ENCODE data around the gene SPRYD3.

The SPRYD3 gene

GRCh38 chr12:53122961-53123468 lies 43.8 kb upstream of the SPRYD3 start:
- ATAC-seq: no peak

GRCh38 chr12:53120685-53121525 lies 41.7 kb upstream of the SPRYD3 start:
- TF ChIP-seq PATZ1 (CRISPR knock-in tag; IDR thresholded peaks at IDR 0.05; ENCODE audit: borderline replicate concordance) (no peak), CSRNP3 (CRISPR knock-in tag; IDR thresholded peaks at IDR 0.05) (no peak), BACH2 (CRISPR knock-in tag; IDR thresholded peaks at IDR 0.05; ENCODE audit: borderline replicate concordance) (no peak), POU6F1 (CRISPR knock-in tag; IDR thresholded peaks at IDR 0.05; ENCODE audit: borderline replicate concordance, low read depth) (no peak), ZFP3 (CRISPR knock-in tag; IDR thresholded peaks at IDR 0.05) (no peak), ZNF70 (CRISPR knock-in tag; IDR thresholded peaks at IDR 0.05) (no peak), SNAI2 (CRISPR knock-in tag; IDR thresholded peaks at IDR 0.05) (no peak), TSHZ2 (CRISPR knock-in tag; IDR thresholded peaks at IDR 0.05) (no peak), ZFP30 (CRISPR knock-in tag; IDR thresholded peaks at IDR 0.05) (no peak), ZNF8 (CRISPR knock-in tag; IDR thresholded peaks at IDR 0.05) (no peak), GLIS3 (CRISPR knock-in tag; IDR thresholded peaks at IDR 0.05) (no peak), CSDC2 (CRISPR knock-in tag; IDR thresholded peaks at IDR 0.05) (no peak)
- ATAC-seq: no peak

More at GRCh38 chr12:53122961-53123468, 43.8 kb upstream of the SPRYD3 start:
- TF ChIP-seq OSR1 (CRISPR knock-in tag; IDR thresholded peaks at IDR 0.05): no peak
- TF ChIP-seq CSDC2 (CRISPR knock-in tag; IDR thresholded peaks at IDR 0.05): no peak
- TF ChIP-seq ISL1 (CRISPR knock-in tag; IDR thresholded peaks at IDR 0.05): no peak

GRCh38 chr12:53118751-53119300 lies 39.6 kb upstream of the SPRYD3 start:
- ATAC-seq: no peak
- no peak for TF ChIP-seq ISL1 (CRISPR knock-in tag; IDR thresholded peaks at IDR 0.05)
- TF ChIP-seq CSDC2 (CRISPR knock-in tag; IDR thresholded peaks at IDR 0.05): no peak
- no peak for TF ChIP-seq RARB (CRISPR knock-in tag; IDR thresholded peaks at IDR 0.05)
- no peak for TF ChIP-seq ARNTL (CRISPR knock-in tag; IDR thresholded peaks at IDR 0.05; ENCODE audit: borderline replicate concordance, low read depth)
- no peak for TF ChIP-seq SNAI2 (CRISPR knock-in tag; IDR thresholded peaks at IDR 0.05)
- no peak for TF ChIP-seq TOX (CRISPR knock-in tag; IDR thresholded peaks at IDR 0.05; ENCODE audit: borderline replicate concordance)
- TF ChIP-seq ZNF565 (CRISPR knock-in tag; conservative IDR thresholded peaks at IDR 0.05; ENCODE audit: low read depth): no peak
- TF ChIP-seq BACH2 (CRISPR knock-in tag; IDR thresholded peaks at IDR 0.05; ENCODE audit: borderline replicate concordance): no peak
- no peak for TF ChIP-seq PPARA (CRISPR knock-in tag; IDR thresholded peaks at IDR 0.05; ENCODE audit: borderline replicate concordance)
- no peak for TF ChIP-seq ZNF8 (CRISPR knock-in tag; IDR thresholded peaks at IDR 0.05)

All from SK-N-SH treated with all-trans-retinoic acid at 6 μM for 48 hours (cell line).